SH-SY5Y (cell line): ENCODE results near the gene TIRAP.

Source experiments
- GATA2 ChIP-seq: IDR thresholded peaks from 2 replicates; pipeline ENCODE4 v1.6.1; 2011; ENCODE audit warnings: mild to moderate bottlenecking, low read depth, low read length
- GATA3 ChIP-seq: IDR thresholded peaks from 2 replicates; pipeline ENCODE4 v1.6.1; 2011; ENCODE audit warnings: low read depth, mild to moderate bottlenecking, low read length, moderate library complexity

GRCh38 chr11:126329644-126330211, 46.8 kb downstream of the TIRAP start:
- TF ChIP-seq GATA2, result no peak
- no peak for TF ChIP-seq GATA3
